Smooth muscle cell (in vitro differentiated cells): ENCODE data around the gene TMEM178B. TPM values are rescaled to one million over a fixed set of nuclear protein-coding genes. Genes with fewer than 3 reads are reported as not detected.
"Not testable (repeated sequence)": the region's sequence is repeated elsewhere in the genome, so short reads cannot be mapped to it uniquely, and the experiment has no call there.

Experiments
- DNase-seq: peaks from one replicate; lab custom pipeline; 2025; ENCODE audit not compliant: unreplicated experiment; lab: John Stamatoyannopoulos, UW
- H2AFZ ChIP-seq: fragments of 200-600 bp; sonication (generic); 2 replicates; pipeline ENCODE4 v1.6.0; 2016; ENCODE audit warnings: antibody characterized with exemption, low read depth, mild to moderate bottlenecking
- H3F3A ChIP-seq: fragments of 200-600 bp; sonication (generic); 2 replicates; pipeline ENCODE4 v1.6.0; 2017; ENCODE audit warnings: antibody characterized with exemption, low read depth
- H3K27ac ChIP-seq: fragments of 200-600 bp; sonication (generic); 2 replicates; pipeline ENCODE4 v1.5.1; 2016; ENCODE audit warnings: low read depth, mild to moderate bottlenecking
- H3K27me3 ChIP-seq: fragments of 200-600 bp; sonication (generic); 2 replicates; pipeline ENCODE4 v1.6.1; 2016; ENCODE audit warnings: low read depth, mild to moderate bottlenecking
- H3K36me3 ChIP-seq: fragments of 200-600 bp; sonication (generic); 2 replicates; pipeline ENCODE4 v1.5.1; 2016; ENCODE audit warnings: low read depth
- H3K4me1 ChIP-seq: fragments of 200-600 bp; sonication (generic); 2 replicates; pipeline ENCODE4 v1.5.1; 2016; ENCODE audit warnings: low read depth
- H3K4me2 ChIP-seq: fragments of 200-600 bp; sonication (generic); 2 replicates; pipeline ENCODE4 v1.6.0; 2016; ENCODE audit warnings: mild to moderate bottlenecking
- H3K4me3 ChIP-seq: fragments of 200-600 bp; sonication (generic); 2 replicates; pipeline ENCODE4 v1.5.1; 2016; ENCODE audit warnings: mild to moderate bottlenecking
- H3K79me2 ChIP-seq: fragments of 200-600 bp; sonication (generic); 2 replicates; pipeline ENCODE4 v1.6.0; 2016; ENCODE audit warnings: low read depth, mild to moderate bottlenecking
- H3K9ac ChIP-seq: fragments of 200-600 bp; sonication (generic); 2 replicates; pipeline ENCODE4 v1.6.0; 2016; ENCODE audit warnings: low read depth
- H3K9me3 ChIP-seq: fragments of 200-600 bp; sonication (generic); replicated peaks from 2 replicates; pipeline ENCODE4 v1.5.1; 2016; ENCODE audit warnings: low read depth
- H4K20me1 ChIP-seq: fragments of 200-600 bp; sonication (generic); 2 replicates; pipeline ENCODE4 v1.6.0; 2016; ENCODE audit warnings: low read depth
- WGBS: methylation state at CpG from one replicate; pipeline ENCODE4 v1.1.7; 2016; ENCODE audit warnings: low lambda C conversion rate; 5-methylcytosine and 5-hydroxymethylcytosine counted together
- polyA plus RNA-seq: library from polyadenylated mRNA; unstranded; fragments of >200 nt; fragmentation: Nextera tagmentation; extraction: Ambion mirVana; gene quantifications from 2 replicates; pipeline ENCODE4 v1.2.1, GENCODE V29; 2016
- total RNA-seq: library from RNA; depleted of rRNA; stranded (reverse); fragments of >200 nt; gene quantifications from 2 replicates; pipeline ENCODE4 v1.2.3, GENCODE V29; 2014
- TF ChIP-seq, protein P1 (sequence below): fragments of 200-600 bp; sonication (generic); IDR thresholded peaks from 2 replicates; pipeline ENCODE4 v1.5.1; 2017; ENCODE audit warnings: borderline replicate concordance, mild to moderate bottlenecking, antibody characterized with exemption; ENCODE audit not compliant: insufficient read depth, poor library complexity, severe bottlenecking

The TMEM178B gene
- total and polyA plus RNA-seq, 2 experiments from 2014 or later: 0.72 TPM; not detected in 1

- Histone ChIP-seq H3K27ac (no peak overlapping the region), H3K79me2 (no peaks in the 10 kb centered on the region), H3K4me1 (no peaks in the 10 kb centered on the region), H3F3A (no peaks in the 10 kb centered on the region), H3K4me2 (no peak overlapping the region), H4K20me1 (no peaks in the 10 kb centered on the region), H3K9ac (no peak overlapping the region), H3K4me3 (no peak overlapping the region), H2AFZ (no peak overlapping the region), H3K9me3 (no peaks in the 10 kb centered on the region), H3K36me3 (no peaks in the 10 kb centered on the region), H3K27me3 (no peaks in the 10 kb centered on the region)
- TF ChIP-seq, protein P1, sequence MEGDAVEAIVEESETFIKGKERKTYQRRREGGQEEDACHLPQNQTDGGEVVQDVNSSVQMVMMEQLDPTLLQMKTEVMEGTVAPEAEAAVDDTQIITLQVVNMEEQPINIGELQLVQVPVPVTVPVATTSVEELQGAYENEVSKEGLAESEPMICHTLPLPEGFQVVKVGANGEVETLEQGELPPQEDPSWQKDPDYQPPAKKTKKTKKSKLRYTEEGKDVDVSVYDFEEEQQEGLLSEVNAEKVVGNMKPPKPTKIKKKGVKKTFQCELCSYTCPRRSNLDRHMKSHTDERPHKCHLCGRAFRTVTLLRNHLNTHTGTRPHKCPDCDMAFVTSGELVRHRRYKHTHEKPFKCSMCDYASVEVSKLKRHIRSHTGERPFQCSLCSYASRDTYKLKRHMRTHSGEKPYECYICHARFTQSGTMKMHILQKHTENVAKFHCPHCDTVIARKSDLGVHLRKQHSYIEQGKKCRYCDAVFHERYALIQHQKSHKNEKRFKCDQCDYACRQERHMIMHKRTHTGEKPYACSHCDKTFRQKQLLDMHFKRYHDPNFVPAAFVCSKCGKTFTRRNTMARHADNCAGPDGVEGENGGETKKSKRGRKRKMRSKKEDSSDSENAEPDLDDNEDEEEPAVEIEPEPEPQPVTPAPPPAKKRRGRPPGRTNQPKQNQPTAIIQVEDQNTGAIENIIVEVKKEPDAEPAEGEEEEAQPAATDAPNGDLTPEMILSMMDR: no peak
- WGBS: 74% methylated on average over 4 of the region's 4 CpGs
- no peak for DNase-seq
Measured at GRCh38 chr7:141193066-141193465, 119.2 kb downstream of the TMEM178B start.

- H4K20me1 ChIP-seq, DNase-seq, H3K4me1 ChIP-seq, H3K27me3 ChIP-seq, H2AFZ ChIP-seq, H3F3A ChIP-seq, H3K4me3 ChIP-seq, H3K4me2 ChIP-seq, H3K36me3 ChIP-seq, H3K9ac ChIP-seq, H3K27ac ChIP-seq, H3K9me3 ChIP-seq, H3K79me2 ChIP-seq: not testable (repeated sequence)
- 94% methylated on average over 4 of the region's 4 CpGs for WGBS
Measured at GRCh38 chr7:141195722-141196121, 121.9 kb downstream of the TMEM178B start.

GRCh38 chr7:141198194-141198958 lies 124.5 kb downstream of the TMEM178B start:
- no peak for DNase-seq
- H4K20me1 ChIP-seq: no peaks in the 10 kb centered on the region

GRCh38 chr7:141200191-141201108 lies 126.6 kb downstream of the TMEM178B start:
- no peak overlapping the region for H2AFZ ChIP-seq
- H3K4me1 ChIP-seq: peaks cover 4% of the 10 kb centered on the region
- H3K9me3 ChIP-seq: no peaks in the 10 kb centered on the region
- no peaks in the 10 kb centered on the region for H3K36me3 ChIP-seq
- no peaks in the 10 kb centered on the region for H3K27me3 ChIP-seq
- H4K20me1 ChIP-seq: no peaks in the 10 kb centered on the region
- no peak overlapping the region for H3K4me2 ChIP-seq
- no peak for DNase-seq
- H3F3A ChIP-seq: no peaks in the 10 kb centered on the region
- TF ChIP-seq, protein P1: no peak
- no peak overlapping the region for H3K27ac ChIP-seq
- no peak overlapping the region for H3K4me3 ChIP-seq
- no peaks in the 10 kb centered on the region for H3K79me2 ChIP-seq
- H3K9ac ChIP-seq: no peak overlapping the region
- 93% methylated on average over 14 of the region's 14 CpGs for WGBS

More at GRCh38 chr7:141198194-141198958, 124.5 kb downstream of the TMEM178B start:
- TF ChIP-seq, protein P1: no peak
- Histone ChIP-seq H3K27ac (no peak overlapping the region), H2AFZ (no peak overlapping the region), H3K36me3 (no peaks in the 10 kb centered on the region), H3K4me3 (no peak overlapping the region), H3K4me2 (no peak overlapping the region), H3F3A (no peaks in the 10 kb centered on the region), H3K9me3 (no peaks in the 10 kb centered on the region), H3K9ac (no peak overlapping the region), H3K27me3 (no peaks in the 10 kb centered on the region), H3K4me1 (peaks cover 4% of the 10 kb centered on the region), H3K79me2 (no peaks in the 10 kb centered on the region)
- 55% methylated on average over 12 of the region's 12 CpGs for WGBS
